Esophagus (tissue), 2 donors: ENCODE measurements around the gene KLHDC7B. TPM values are rescaled to one million over a fixed set of nuclear protein-coding genes. Genes with fewer than 3 reads are reported as not detected.
"Not testable (repeated sequence)": the region's sequence is repeated elsewhere in the genome, so short reads cannot be mapped to it uniquely, and the experiment has no call there.

ENCODE experiments used
- H3K27ac ChIP-seq, 2 donors: one replicate each; pipeline ENCODE4 v1.5.1; 2013; ENCODE audit warnings: low read depth in 2 of 2, mild to moderate bottlenecking in 2 of 2, inconsistent platforms in 1 of 2, low read length in 1 of 2, moderate library complexity in 1 of 2
- H3K27me3 ChIP-seq, 2 donors: one replicate each; pipeline ENCODE4 v1.6.1; 2013; ENCODE audit warnings: low read length in 2 of 2, control low read depth in 1 of 2, mild to moderate bottlenecking in 1 of 2; ENCODE audit not compliant: insufficient read depth in 2 of 2, control insufficient read depth in 1 of 2
- H3K36me3 ChIP-seq, 2 donors: one replicate each; pipeline ENCODE4 v1.6.1; 2013; ENCODE audit warnings: low read length in 1 of 2; ENCODE audit not compliant: control insufficient read depth in 2 of 2, insufficient read depth in 2 of 2
- H3K4me1 ChIP-seq, 2 donors: one replicate each; pipeline ENCODE4 v1.6.1; 2013; ENCODE audit warnings: low read length in 1 of 2; ENCODE audit not compliant: control insufficient read depth in 2 of 2, insufficient read depth in 2 of 2
- H3K4me3 ChIP-seq, 2 donors: one replicate each; pipeline ENCODE4 v1.5.1; 2013; ENCODE audit warnings: low read length in 2 of 2, mild to moderate bottlenecking in 2 of 2, low read depth in 1 of 2, moderate library complexity in 1 of 2
- H3K9me3 ChIP-seq, 2 donors: one replicate each; pipeline ENCODE4 v1.6.1; 2013; ENCODE audit warnings: mild to moderate bottlenecking in 2 of 2, low read depth in 1 of 2, low read length in 1 of 2, moderate library complexity in 1 of 2; ENCODE audit not compliant: control insufficient read depth in 2 of 2, insufficient read depth in 1 of 2
- WGBS, 2 donors: extraction: QIAGEN DNeasy Blood & Tissue Kit; methylation state at CpG; one replicate each; pipeline ENCODE4 v1.1.7; 2013; 5-methylcytosine and 5-hydroxymethylcytosine counted together
- polyA plus RNA-seq, 2 donors: library from polyadenylated mRNA; stranded (reverse); fragments of 200-250 nt; gene quantifications; one replicate each; pipeline ENCODE4 v1.2.3, GENCODE V29; 2013
- donor health status: healthy with polysubstance abuse.
- donor health status: Bipolar disorder and iron deficiency.

The KLHDC7B gene
- polyA plus RNA-seq, 2 donors: 0.12 to 0.14 TPM

DNA sequence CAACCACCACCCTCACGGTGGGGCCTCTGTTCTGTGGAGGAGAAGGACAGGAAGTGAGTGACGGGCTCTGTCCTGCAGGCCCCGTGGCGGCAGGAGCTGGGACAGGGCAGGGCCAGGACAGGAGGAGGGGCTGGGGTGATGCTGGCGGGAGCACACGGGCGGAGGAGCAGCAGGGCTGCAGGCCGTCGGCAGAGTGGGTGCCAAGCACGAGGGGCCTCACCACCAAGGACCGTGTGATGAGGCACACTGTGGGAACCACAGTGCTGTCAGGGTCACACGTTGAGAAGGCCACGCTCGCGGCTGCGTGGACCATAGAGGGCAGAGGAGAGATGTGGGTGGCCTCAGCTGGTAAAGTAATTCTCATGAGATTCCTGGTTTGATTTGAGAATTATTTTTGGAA lies 28.8 kb upstream of the KLHDC7B start:
- H3K36me3 ChIP-seq: peaks cover 14 to 51% of the 10 kb centered on the region in 2 donors
- no peak overlapping the region for H3K27ac ChIP-seq
- no peaks in the 10 kb centered on the region for H3K4me1 ChIP-seq
- 81 to 82% methylated on average over 16 of the region's 16 CpGs for WGBS, 2 donors
- no peaks in the 10 kb centered on the region for H3K9me3 ChIP-seq
- no peaks in the 10 kb centered on the region for H3K27me3 ChIP-seq
- no peak overlapping the region for H3K4me3 ChIP-seq

DNA sequence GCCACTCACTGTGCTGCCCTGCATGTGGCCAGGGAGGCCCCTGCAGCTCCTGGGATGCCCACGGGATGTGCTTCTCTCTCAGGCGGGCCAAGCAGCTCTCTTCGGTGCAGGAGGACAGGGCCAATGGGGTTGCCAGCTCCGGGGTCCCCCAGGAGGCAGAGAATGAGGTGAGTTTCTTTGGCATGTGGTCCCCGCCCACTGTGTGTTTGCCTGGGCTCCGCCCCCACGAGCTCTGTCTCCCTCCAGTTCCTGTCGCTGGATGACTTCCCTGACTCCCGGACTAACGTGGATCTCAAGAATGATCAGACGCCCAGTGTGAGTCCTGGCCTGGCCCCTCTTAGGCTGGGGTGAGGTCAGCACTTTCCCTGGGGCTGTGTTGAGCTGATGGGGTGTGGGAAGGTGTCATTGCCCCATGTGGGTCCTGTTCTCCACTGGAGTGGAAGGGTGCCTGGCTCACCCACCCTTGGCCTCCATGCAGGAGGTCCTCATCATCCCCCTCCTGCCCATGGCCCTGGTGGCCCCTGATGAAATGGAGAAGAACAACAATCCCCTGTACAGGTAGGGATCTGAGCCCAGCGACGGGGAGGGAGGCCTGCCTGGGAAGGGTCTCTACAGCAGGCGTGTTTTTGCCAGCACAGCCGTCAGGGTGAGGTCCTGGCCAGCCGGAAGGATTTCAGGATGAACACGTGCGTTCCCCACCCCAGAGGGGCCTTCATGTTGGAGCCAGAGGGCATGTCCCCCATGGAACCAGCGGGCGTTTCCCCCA lies 28.0 kb upstream of the KLHDC7B start:
- no peaks in the 10 kb centered on the region for H3K4me1 ChIP-seq
- 86 to 89% methylated on average over 20 of the region's 20 CpGs for WGBS, 2 donors
- peaks cover 18 to 56% of the 10 kb centered on the region in 2 donors for H3K36me3 ChIP-seq
- no peaks in the 10 kb centered on the region for H3K27me3 ChIP-seq
- no peak overlapping the region for H3K27ac ChIP-seq
- H3K4me3 ChIP-seq: no peak overlapping the region
- H3K9me3 ChIP-seq: no peaks in the 10 kb centered on the region

DNA sequence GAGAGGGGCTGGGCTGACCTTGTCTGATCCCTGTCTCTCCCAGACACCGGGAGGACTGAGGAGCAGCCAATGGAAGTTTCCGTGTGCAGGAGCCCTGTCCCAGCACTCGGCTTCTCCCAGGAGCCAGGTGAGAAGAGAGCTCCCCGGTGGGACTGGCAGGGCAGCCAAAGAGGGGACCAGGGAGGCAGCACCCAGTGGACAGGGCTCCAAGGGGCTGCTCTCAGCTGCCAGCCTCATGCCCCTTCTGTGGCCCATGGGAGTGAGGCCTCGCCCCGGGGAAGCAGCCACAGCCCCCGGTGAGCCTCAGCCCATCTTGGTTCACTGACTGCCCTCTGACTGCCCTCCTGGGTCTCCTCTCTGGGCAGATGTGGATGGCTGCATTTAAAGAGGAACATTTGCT lies 27.1 kb upstream of the KLHDC7B start:
- no peak overlapping the region for H3K4me3 ChIP-seq
- H3K36me3 ChIP-seq: peaks cover 23 to 65% of the 10 kb centered on the region in 2 donors
- no peaks in the 10 kb centered on the region for H3K27me3 ChIP-seq
- no peak overlapping the region for H3K27ac ChIP-seq
- H3K4me1 ChIP-seq: peaks cover 0 to under 1% of the 10 kb centered on the region in 2 donors
- WGBS, 2 donors: 87 to 95% methylated on average over 7 of the region's 7 CpGs
- no peaks in the 10 kb centered on the region for H3K9me3 ChIP-seq

DNA sequence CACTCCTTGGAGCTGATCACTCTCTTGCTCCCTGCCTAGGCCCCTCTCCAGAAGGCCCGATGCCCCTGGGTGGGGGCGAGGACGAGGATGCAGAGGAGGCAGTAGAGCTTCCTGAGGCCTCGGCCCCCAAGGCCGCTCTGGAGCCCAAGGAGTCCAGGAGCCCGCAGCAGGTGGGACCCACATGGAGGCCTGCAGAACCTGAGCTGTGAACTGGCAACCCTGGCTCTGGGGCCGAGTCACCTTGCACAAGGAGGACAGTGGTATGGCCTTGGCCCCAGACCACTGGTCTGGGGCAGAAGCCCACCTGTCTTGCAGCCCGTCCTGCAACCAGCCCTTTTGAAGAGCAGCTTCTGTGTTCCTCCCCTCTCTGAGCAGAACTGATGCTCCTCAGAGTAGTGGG lies 26.5 kb upstream of the KLHDC7B start:
- Histone ChIP-seq H3K9me3 (no peaks in the 10 kb centered on the region), H3K4me1 (peaks cover 5 to 6% of the 10 kb centered on the region in 2 donors), H3K4me3 (no peak overlapping the region), H3K27me3 (no peaks in the 10 kb centered on the region), H3K36me3 (peaks cover 23 to 69% of the 10 kb centered on the region in 2 donors), H3K27ac (no peak overlapping the region)
- 92 to 96% methylated on average over 8 of the region's 8 CpGs for WGBS, 2 donors

DNA sequence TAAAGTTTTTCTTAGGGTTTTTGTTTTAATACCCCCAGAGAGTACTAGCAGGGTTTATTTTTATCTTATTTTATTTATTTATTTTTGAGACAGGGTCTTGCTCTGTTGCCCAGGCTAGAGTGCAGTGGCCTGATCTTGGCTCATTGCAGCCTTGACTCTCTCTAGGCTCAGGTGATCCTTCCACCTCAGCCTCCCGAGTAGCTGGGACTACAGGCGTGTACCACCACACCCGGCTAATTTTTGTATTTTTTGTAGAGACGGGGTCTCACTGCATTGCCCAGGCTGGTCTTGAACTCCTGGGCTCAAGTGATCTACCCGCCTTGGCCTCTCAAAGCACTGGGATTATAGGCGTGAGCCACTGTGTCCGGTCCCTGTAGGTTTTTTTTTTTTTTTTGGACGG lies 25.5 kb upstream of the KLHDC7B start:
- not testable (repeated sequence) for H3K27ac ChIP-seq, H3K27me3 ChIP-seq, H3K4me3 ChIP-seq, H3K9me3 ChIP-seq
- 97 to 98% methylated on average over 8 of the region's 8 CpGs for WGBS, 2 donors
- Histone ChIP-seq H3K4me1 (peaks cover 8 to 16% of the 10 kb centered on the region in 2 donors), H3K36me3 (peaks cover 23 to 64% of the 10 kb centered on the region in 2 donors)

DNA sequence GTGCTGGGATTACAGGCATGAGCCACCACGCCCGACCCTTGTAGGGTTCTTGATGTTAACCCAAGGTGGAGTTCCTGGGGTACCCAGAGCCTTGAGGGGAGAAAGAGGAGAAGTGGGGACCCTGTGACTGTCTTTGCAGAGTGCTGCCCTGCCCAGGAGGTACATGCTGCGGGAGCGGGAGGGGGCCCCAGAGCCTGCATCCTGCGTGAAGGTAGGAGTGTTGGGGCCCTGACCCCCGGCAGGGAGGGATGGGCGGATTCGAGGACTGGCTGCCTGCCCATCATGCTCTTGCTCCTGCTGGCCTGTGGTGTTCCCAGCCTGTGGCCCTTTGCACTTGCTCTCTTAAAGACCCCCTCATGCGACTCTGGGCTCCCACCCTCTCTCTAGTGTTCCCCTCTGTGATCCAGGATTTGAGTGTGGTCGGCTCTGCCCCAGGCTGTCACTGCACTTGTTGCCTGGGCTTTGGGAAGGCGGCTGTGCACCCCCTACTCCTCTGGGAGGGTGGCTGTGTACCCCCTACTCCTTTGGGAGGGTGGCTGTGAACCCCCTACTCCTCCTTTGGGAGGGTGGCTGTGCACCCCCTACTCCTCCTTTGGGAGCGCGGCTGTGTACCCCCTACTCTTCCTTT lies 24.8 kb upstream of the KLHDC7B start:
- H3K4me1 ChIP-seq: peaks cover 8 to 16% of the 10 kb centered on the region in 2 donors
- peaks cover 23 to 64% of the 10 kb centered on the region in 2 donors for H3K36me3 ChIP-seq
- H3K9me3 ChIP-seq: peaks cover 0 to 2% of the 10 kb centered on the region in 2 donors
- H3K27ac ChIP-seq: no peak overlapping the region
- WGBS, 2 donors: 92 to 93% methylated on average over 13 of the region's 13 CpGs
- no peak overlapping the region for H3K4me3 ChIP-seq
- H3K27me3 ChIP-seq: no peaks in the 10 kb centered on the region

DNA sequence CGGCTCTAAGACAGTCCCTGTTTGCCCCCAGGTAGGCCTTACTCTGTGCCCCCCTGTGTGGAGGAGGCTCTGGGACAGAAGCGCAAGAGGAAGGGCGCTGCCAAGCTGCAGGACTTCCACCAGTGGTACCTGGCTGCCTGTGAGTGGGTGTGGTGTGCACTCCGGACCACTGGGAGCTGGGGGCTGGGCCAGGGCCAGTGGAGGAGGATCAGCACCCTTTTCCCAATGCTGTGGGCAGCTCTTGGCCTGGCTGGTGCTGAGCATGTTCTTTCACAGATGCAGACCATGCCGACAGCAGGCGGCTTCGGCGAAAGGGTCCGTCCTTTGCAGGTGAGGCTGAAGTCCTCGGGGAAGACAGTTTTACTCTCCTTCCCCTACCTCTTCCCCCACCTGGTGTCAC lies 24.0 kb upstream of the KLHDC7B start:
- Histone ChIP-seq H3K4me1 (peaks cover 10 to 18% of the 10 kb centered on the region in 2 donors), H3K27me3 (no peaks in the 10 kb centered on the region), H3K27ac (no peak overlapping the region), H3K36me3 (peaks cover 23 to 58% of the 10 kb centered on the region in 2 donors), H3K4me3 (no peak overlapping the region), H3K9me3 (peaks cover 0 to 2% of the 10 kb centered on the region in 2 donors)
- WGBS, 2 donors: 90 to 91% methylated on average over 10 of the region's 10 CpGs

DNA sequence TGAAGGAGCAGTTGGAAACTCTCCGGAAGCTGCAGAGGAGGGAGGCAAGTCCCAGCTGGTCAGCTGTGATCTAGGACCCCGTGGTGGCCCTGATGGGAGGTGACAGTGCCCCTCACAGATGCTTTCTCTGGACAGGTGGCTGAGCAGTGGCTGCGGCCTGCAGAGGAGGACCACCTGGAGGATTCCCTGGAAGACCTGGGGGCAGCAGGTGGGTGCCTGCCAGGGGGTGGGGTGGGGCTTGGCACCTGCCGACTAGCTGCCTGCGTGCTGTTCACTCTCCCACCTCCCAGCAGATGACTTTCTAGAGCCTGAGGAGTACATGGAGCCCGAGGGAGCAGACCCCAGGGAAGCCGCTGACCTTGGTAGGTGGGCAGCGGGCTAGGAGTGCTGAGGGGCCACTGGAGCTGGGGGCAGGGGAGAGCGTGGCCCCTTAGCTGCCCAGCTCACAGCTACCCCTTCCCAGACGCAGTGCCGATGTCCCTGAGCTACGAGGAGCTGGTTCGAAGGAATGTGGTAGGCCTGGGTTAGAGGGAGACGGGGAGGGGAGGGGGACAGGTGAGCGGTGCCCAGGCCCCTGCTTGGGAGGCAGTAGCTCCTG lies 23.4 kb upstream of the KLHDC7B start:
- no peak overlapping the region for H3K4me3 ChIP-seq
- H3K27me3 ChIP-seq: no peaks in the 10 kb centered on the region
- peaks cover 23 to 52% of the 10 kb centered on the region in 2 donors for H3K36me3 ChIP-seq
- WGBS, 2 donors: 86 to 90% methylated on average over 15 of the region's 15 CpGs
- no peak overlapping the region for H3K27ac ChIP-seq
- H3K4me1 ChIP-seq: peaks cover 13 to 24% of the 10 kb centered on the region in 2 donors
- peaks cover 0 to 2% of the 10 kb centered on the region in 2 donors for H3K9me3 ChIP-seq

DNA sequence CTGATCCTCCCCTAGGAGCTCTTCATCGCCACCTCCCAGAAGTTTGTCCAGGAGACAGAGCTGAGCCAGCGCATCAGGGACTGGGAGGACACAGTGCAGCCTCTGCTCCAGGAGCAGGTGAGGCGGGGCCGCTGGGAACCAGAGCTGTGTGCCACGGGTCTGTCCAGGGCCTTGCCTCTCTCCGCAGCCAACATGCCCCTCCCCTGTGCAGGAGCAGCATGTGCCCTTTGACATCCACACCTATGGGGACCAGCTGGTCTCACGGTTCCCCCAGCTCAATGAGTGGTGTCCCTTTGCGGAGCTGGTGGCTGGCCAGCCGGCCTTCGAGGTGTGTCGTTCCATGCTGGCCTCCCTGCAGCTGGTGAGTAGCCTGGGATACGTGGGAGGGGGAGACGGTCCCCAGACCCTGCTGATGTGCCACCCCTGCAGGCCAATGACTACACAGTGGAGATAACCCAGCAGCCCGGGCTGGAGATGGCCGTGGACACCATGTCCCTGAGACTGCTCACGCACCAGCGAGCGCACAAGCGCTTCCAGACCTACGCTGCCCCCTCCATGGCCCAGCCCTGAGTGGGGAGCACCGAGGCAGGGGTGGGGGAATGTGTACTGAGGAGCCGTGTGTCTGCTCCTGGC lies 22.8 kb upstream of the KLHDC7B start:
- Histone ChIP-seq H3K4me1 (peaks cover 13 to 26% of the 10 kb centered on the region in 2 donors), H3K4me3 (no peak overlapping the region), H3K27ac (peak overlapping the region in 1 of 2 donors; percentile 16), H3K36me3 (peaks cover 23 to 47% of the 10 kb centered on the region in 2 donors), H3K27me3 (no peaks in the 10 kb centered on the region), H3K9me3 (peaks cover 0 to 2% of the 10 kb centered on the region in 2 donors)
- 82 to 88% methylated on average over 22 of the region's 22 CpGs for WGBS, 2 donors
